NCI-H1417 (cell line): Measurements from ENCODE around the gene RCC1.
"Not testable (repeated sequence)": the region's sequence is repeated elsewhere in the genome, so short reads cannot be mapped to it uniquely, and the experiment has no call there.

Source experiments
- DNase-seq, 3 experiments: peaks; one replicate each; lab custom pipeline; 2025; lab: John Stamatoyannopoulos, UW

The RCC1 gene

GRCh38 chr1:28548318-28548717 lies 42.5 kb downstream of the RCC1 start:
- no peak for DNase-seq

GRCh38 chr1:28551381-28551780 lies 45.5 kb downstream of the RCC1 start:
- no peak for DNase-seq

GRCh38 chr1:28552758-28553663 lies 47.2 kb downstream of the RCC1 start, which contains the start of gene TRNAU1AP:
TSS of gene TRNAU1AP (plus strand) at chr1:28553085. CDS start at chr1:28553111, 26 bp downstream.
- DNase-seq = peak; percentile 95 to 97 (median 97)

- peak in 1 of 3 experiments; percentile 67 for DNase-seq
These were observed 55.0 kb downstream of the RCC1 start for GRCh38 chr1:28560886-28561285.

GRCh38 chr1:28564310-28564709 lies 58.5 kb downstream of the RCC1 start:
- DNase-seq = no peak

- DNase-seq = no peak
These were observed 59.2 kb downstream of the RCC1 start for GRCh38 chr1:28565040-28565439.

- DNase-seq = no peak
These were observed 59.9 kb downstream of the RCC1 start for GRCh38 chr1:28565726-28566125.

GRCh38 chr1:28566931-28567330 lies 61.1 kb downstream of the RCC1 start:
- no peak for DNase-seq

GRCh38 chr1:28571911-28572310 lies 66.1 kb downstream of the RCC1 start:
- no peak for DNase-seq

- DNase-seq = not testable (repeated sequence)
These were observed 67.0 kb downstream of the RCC1 start for GRCh38 chr1:28572891-28573290.

GRCh38 chr1:28573564-28573963 lies 67.7 kb downstream of the RCC1 start:
- DNase-seq = no peak

GRCh38 chr1:28577052-28577678 lies 71.3 kb downstream of the RCC1 start:
- peak in 1 of 3 experiments; percentile 17 for DNase-seq

GRCh38 chr1:28577738-28578536 lies 72.1 kb downstream of the RCC1 start:
- no peak for DNase-seq

GRCh38 chr1:28578696-28579218 lies 72.9 kb downstream of the RCC1 start:
- DNase-seq = no peak

GRCh38 chr1:28579401-28579800 lies 73.6 kb downstream of the RCC1 start:
- no peak for DNase-seq

- peak; percentile 51 to 85 (median 71) for DNase-seq
These were observed 75.1 kb downstream of the RCC1 start for GRCh38 chr1:28580722-28581530.

- peak; percentile 94 to 97 (median 95) for DNase-seq
These were observed 75.8 kb downstream of the RCC1 start for GRCh38 chr1:28581531-28582247.

- DNase-seq = no peak
These were observed 76.4 kb downstream of the RCC1 start for GRCh38 chr1:28582248-28582615.

GRCh38 chr1:28586585-28587391 lies 80.9 kb downstream of the RCC1 start:
- not testable (repeated sequence) for DNase-seq
